K562 treated with DMSO at 1 percent for 24 hours (cell line): ENCODE measurements around the gene TMEM150C. TPM values are rescaled to one million over a fixed set of nuclear protein-coding genes. Genes with fewer than 3 reads are reported as not detected.

Experiments
- total RNA-seq: library from RNA; unstranded; fragments of 300-600 nt; gene quantifications from 2 replicates; pipeline ENCODE4 v1.2.3, GENCODE V29; 2022; ENCODE audit warnings: low read depth; ENCODE audit not compliant: insufficient read depth

Gene TMEM150C
- not detected in 2 replicates for total RNA-seq

GRCh38 chr4:82561786-82562563 lies at the start of gene TMEM150C:
Gene TMEM150C (minus strand): TSS chr4:82561988. CDS start chr4:82504657, 57,331 bp downstream.

Other genes starting within 250 kb of the TMEM150C start
- 112 and 133 TPM in 2 replicates for gene HNRNPD, start 188.0 kb downstream of the TMEM150C start, total RNA-seq
- gene HNRNPDL, start 131.5 kb downstream of the TMEM150C start, total RNA-seq, result 46.3 and 48.1 TPM in 2 replicates
- 29.0 TPM in 2 replicates for gene ENOPH1, start 131.4 kb downstream of the TMEM150C start, total RNA-seq
- not detected in 2 replicates for gene SCD5, start 236.8 kb upstream of the TMEM150C start, total RNA-seq